SK-N-MC (cell line): ENCODE data around the gene SFRP5.

ENCODE experiments used
- EZH2 ChIP-seq: fragments of 200-600 bp; sonication (generic); IDR thresholded peaks from one replicate; pipeline ENCODE4 v1.6.1; 2017; ENCODE audit warnings: antibody characterized with exemption
- POLR2AphosphoS5 ChIP-seq: IDR thresholded peaks from 2 replicates; pipeline ENCODE4 v1.6.1; 2012; ENCODE audit warnings: mild to moderate bottlenecking, low read depth, low read length, borderline replicate concordance

DNA sequence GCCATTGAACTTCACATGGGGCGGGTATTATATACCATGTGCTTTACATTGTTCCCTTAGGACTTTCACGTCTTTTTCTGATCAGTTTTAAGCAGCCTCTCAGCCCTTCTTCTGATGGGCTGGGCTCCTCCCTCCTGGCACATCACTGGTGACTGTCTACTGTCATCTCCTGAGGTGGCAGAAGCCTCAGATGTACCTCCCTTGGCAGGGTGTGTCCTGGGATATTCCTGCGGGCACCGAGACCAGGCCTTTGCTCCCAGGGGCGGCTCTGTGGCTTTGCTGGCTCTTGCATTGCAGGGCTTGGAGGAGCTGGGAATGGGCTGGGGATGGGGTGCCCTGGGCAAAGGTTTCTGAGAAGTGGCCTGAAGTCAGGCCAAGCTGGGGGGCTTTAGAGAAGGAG lies 43.2 kb upstream of the SFRP5 start:
- no peak for TF ChIP-seq EZH2
- TF ChIP-seq POLR2AphosphoS5 = no peak
